ENCODE data around the gene C9orf152.
"Not testable (repeated sequence)": the region's sequence is repeated elsewhere in the genome, so short reads cannot be mapped to it uniquely, and the experiment has no call there.

The C9orf152 gene

GRCh38 chr9:110197330-110198187 lies 10.4 kb downstream of the C9orf152 start:
- Histone ChIP-seq H3K9ac (ENCODE audit: low read depth in 1 of 2, low read length in 2 of 2) (peak overlapping the region; percentile 1 to 49), H3K36me3 (ENCODE audit: control insufficient read depth in 2 of 2, insufficient read depth in 2 of 2, low read length in 2 of 2) (peaks cover 12% of the 10 kb centered on the region in 2 donors), H3K27ac (ENCODE audit: low read depth in 2 of 2, low read length in 2 of 2) (peak overlapping the region; percentile 87), H3K4me1 (ENCODE audit: control insufficient read depth in 2 of 2, insufficient read depth in 2 of 2, low read length in 2 of 2) (peaks cover 39 to 68% of the 10 kb centered on the region in 2 donors), H3K9me3 (ENCODE audit: control insufficient read depth in 2 of 2, low read length in 2 of 2) (no peaks in the 10 kb centered on the region), H3K27me3 (ENCODE audit: control insufficient read depth in 2 of 2, insufficient read depth in 2 of 2, low read length in 2 of 2) (no peaks in the 10 kb centered on the region), H3K4me3 (ENCODE audit: low read length in 2 of 2) (peak overlapping the region in 1 of 2 donors; percentile 26)

GRCh38 chr9:110196084-110196499 lies 11.9 kb downstream of the C9orf152 start:
- H3K9me3 ChIP-seq (ENCODE audit: control insufficient read depth in 2 of 2, low read length in 2 of 2); H3K9ac ChIP-seq (ENCODE audit: low read depth in 1 of 2, low read length in 2 of 2); H3K27me3 ChIP-seq (ENCODE audit: control insufficient read depth in 2 of 2, insufficient read depth in 2 of 2, low read length in 2 of 2); H3K36me3 ChIP-seq (ENCODE audit: control insufficient read depth in 2 of 2, insufficient read depth in 2 of 2, low read length in 2 of 2); H3K27ac ChIP-seq (ENCODE audit: low read depth in 2 of 2, low read length in 2 of 2); H3K4me3 ChIP-seq (ENCODE audit: low read length in 2 of 2): not testable (repeated sequence)
- H3K4me1 ChIP-seq (ENCODE audit: control insufficient read depth in 2 of 2, insufficient read depth in 2 of 2, low read length in 2 of 2) = peaks cover 31 to 60% of the 10 kb centered on the region in 2 donors

GRCh38 chr9:110192531-110193261 lies 15.3 kb downstream of the C9orf152 start:
- Histone ChIP-seq H3K36me3 (ENCODE audit: control insufficient read depth in 2 of 2, insufficient read depth in 2 of 2, low read length in 2 of 2) (no peaks in the 10 kb centered on the region), H3K9ac (ENCODE audit: low read depth in 1 of 2, low read length in 2 of 2) (peak overlapping the region in 1 of 2 donors; percentile 19), H3K4me1 (ENCODE audit: control insufficient read depth in 2 of 2, insufficient read depth in 2 of 2, low read length in 2 of 2) (peaks cover 33 to 48% of the 10 kb centered on the region in 2 donors), H3K4me3 (ENCODE audit: low read length in 2 of 2) (no peak overlapping the region), H3K9me3 (ENCODE audit: control insufficient read depth in 2 of 2, low read length in 2 of 2) (no peaks in the 10 kb centered on the region), H3K27ac (ENCODE audit: low read depth in 2 of 2, low read length in 2 of 2) (peak overlapping the region; percentile 56 to 85), H3K27me3 (ENCODE audit: control insufficient read depth in 2 of 2, insufficient read depth in 2 of 2, low read length in 2 of 2) (no peaks in the 10 kb centered on the region)

GRCh38 chr9:110191615-110192014 lies 16.3 kb downstream of the C9orf152 start:
- Histone ChIP-seq H3K9me3 (ENCODE audit: control insufficient read depth in 2 of 2, low read length in 2 of 2) (no peaks in the 10 kb centered on the region), H3K27ac (ENCODE audit: low read depth in 2 of 2, low read length in 2 of 2) (no peak overlapping the region), H3K36me3 (ENCODE audit: control insufficient read depth in 2 of 2, insufficient read depth in 2 of 2, low read length in 2 of 2) (no peaks in the 10 kb centered on the region), H3K27me3 (ENCODE audit: control insufficient read depth in 2 of 2, insufficient read depth in 2 of 2, low read length in 2 of 2) (no peaks in the 10 kb centered on the region), H3K4me1 (ENCODE audit: control insufficient read depth in 2 of 2, insufficient read depth in 2 of 2, low read length in 2 of 2) (peaks cover 29 to 42% of the 10 kb centered on the region in 2 donors), H3K9ac (ENCODE audit: low read depth in 1 of 2, low read length in 2 of 2) (no peak overlapping the region), H3K4me3 (ENCODE audit: low read length in 2 of 2) (no peak overlapping the region)

GRCh38 chr9:110189559-110190320 lies 18.2 kb downstream of the C9orf152 start:
- Histone ChIP-seq H3K9me3 (ENCODE audit: control insufficient read depth in 2 of 2, low read length in 2 of 2) (no peaks in the 10 kb centered on the region), H3K36me3 (ENCODE audit: control insufficient read depth in 2 of 2, insufficient read depth in 2 of 2, low read length in 2 of 2) (no peaks in the 10 kb centered on the region), H3K4me1 (ENCODE audit: control insufficient read depth in 2 of 2, insufficient read depth in 2 of 2, low read length in 2 of 2) (peaks cover 27 to 39% of the 10 kb centered on the region in 2 donors), H3K4me3 (ENCODE audit: low read length in 2 of 2) (no peak overlapping the region), H3K27ac (ENCODE audit: low read depth in 2 of 2, low read length in 2 of 2) (peak overlapping the region; percentile 73 to 89), H3K9ac (ENCODE audit: low read depth in 1 of 2, low read length in 2 of 2) (peak overlapping the region in 1 of 2 donors; percentile 23), H3K27me3 (ENCODE audit: control insufficient read depth in 2 of 2, insufficient read depth in 2 of 2, low read length in 2 of 2) (no peaks in the 10 kb centered on the region)

- peak overlapping the region; percentile 5 to 57 for H3K9ac ChIP-seq (ENCODE audit: low read depth in 1 of 2, low read length in 2 of 2)
- H3K27ac ChIP-seq (ENCODE audit: low read depth in 2 of 2, low read length in 2 of 2) = peak overlapping the region; percentile 73 to 89
Observed at GRCh38 chr9:110188991-110189390, 19.0 kb downstream of the C9orf152 start.

GRCh38 chr9:110188101-110188500 lies 19.9 kb downstream of the C9orf152 start:
- Histone ChIP-seq H3K36me3 (ENCODE audit: control insufficient read depth in 2 of 2, insufficient read depth in 2 of 2, low read length in 2 of 2) (no peaks in the 10 kb centered on the region), H3K9me3 (ENCODE audit: control insufficient read depth in 2 of 2, low read length in 2 of 2) (no peaks in the 10 kb centered on the region), H3K27me3 (ENCODE audit: control insufficient read depth in 2 of 2, insufficient read depth in 2 of 2, low read length in 2 of 2) (no peaks in the 10 kb centered on the region), H3K4me1 (ENCODE audit: control insufficient read depth in 2 of 2, insufficient read depth in 2 of 2, low read length in 2 of 2) (peaks cover 18 to 26% of the 10 kb centered on the region in 2 donors), H3K27ac (ENCODE audit: low read depth in 2 of 2, low read length in 2 of 2) (peak overlapping the region; percentile 73 to 89), H3K4me3 (ENCODE audit: low read length in 2 of 2) (no peak overlapping the region), H3K9ac (ENCODE audit: low read depth in 1 of 2, low read length in 2 of 2) (no peak overlapping the region)

More at GRCh38 chr9:110188991-110189390, 19.0 kb downstream of the C9orf152 start:
- Histone ChIP-seq H3K4me1 (ENCODE audit: control insufficient read depth in 2 of 2, insufficient read depth in 2 of 2, low read length in 2 of 2) (peaks cover 24 to 34% of the 10 kb centered on the region in 2 donors), H3K36me3 (ENCODE audit: control insufficient read depth in 2 of 2, insufficient read depth in 2 of 2, low read length in 2 of 2) (no peaks in the 10 kb centered on the region), H3K9me3 (ENCODE audit: control insufficient read depth in 2 of 2, low read length in 2 of 2) (no peaks in the 10 kb centered on the region), H3K4me3 (ENCODE audit: low read length in 2 of 2) (no peak overlapping the region), H3K27me3 (ENCODE audit: control insufficient read depth in 2 of 2, insufficient read depth in 2 of 2, low read length in 2 of 2) (no peaks in the 10 kb centered on the region)

GRCh38 chr9:110187126-110187525 lies 20.8 kb downstream of the C9orf152 start:
- Histone ChIP-seq H3K4me1 (ENCODE audit: control insufficient read depth in 2 of 2, insufficient read depth in 2 of 2, low read length in 2 of 2) (peaks cover 18% of the 10 kb centered on the region in 2 donors), H3K9me3 (ENCODE audit: control insufficient read depth in 2 of 2, low read length in 2 of 2) (no peaks in the 10 kb centered on the region), H3K36me3 (ENCODE audit: control insufficient read depth in 2 of 2, insufficient read depth in 2 of 2, low read length in 2 of 2) (no peaks in the 10 kb centered on the region), H3K9ac (ENCODE audit: low read depth in 1 of 2, low read length in 2 of 2) (no peak overlapping the region), H3K27me3 (ENCODE audit: control insufficient read depth in 2 of 2, insufficient read depth in 2 of 2, low read length in 2 of 2) (no peaks in the 10 kb centered on the region), H3K27ac (ENCODE audit: low read depth in 2 of 2, low read length in 2 of 2) (no peak overlapping the region), H3K4me3 (ENCODE audit: low read length in 2 of 2) (no peak overlapping the region)

- Histone ChIP-seq H3K27me3 (ENCODE audit: control insufficient read depth in 2 of 2, insufficient read depth in 2 of 2, low read length in 2 of 2) (no peaks in the 10 kb centered on the region), H3K9me3 (ENCODE audit: control insufficient read depth in 2 of 2, low read length in 2 of 2) (no peaks in the 10 kb centered on the region), H3K9ac (ENCODE audit: low read depth in 1 of 2, low read length in 2 of 2) (no peak overlapping the region), H3K36me3 (ENCODE audit: control insufficient read depth in 2 of 2, insufficient read depth in 2 of 2, low read length in 2 of 2) (no peaks in the 10 kb centered on the region), H3K4me1 (ENCODE audit: control insufficient read depth in 2 of 2, insufficient read depth in 2 of 2, low read length in 2 of 2) (peaks cover 18 to 20% of the 10 kb centered on the region in 2 donors), H3K4me3 (ENCODE audit: low read length in 2 of 2) (no peak overlapping the region), H3K27ac (ENCODE audit: low read depth in 2 of 2, low read length in 2 of 2) (no peak overlapping the region)
Observed at GRCh38 chr9:110186254-110186653, 21.7 kb downstream of the C9orf152 start.

Data from mucosa of rectum (tissue), 2 donors.